ENCODE data around the gene MAGI2. TPM values are rescaled to one million over a fixed set of nuclear protein-coding genes. Genes with fewer than 3 reads are reported as not detected.

Gene MAGI2
- total RNA-seq, 1 experiment from 2014 or later = 14.3 TPM

DNA sequence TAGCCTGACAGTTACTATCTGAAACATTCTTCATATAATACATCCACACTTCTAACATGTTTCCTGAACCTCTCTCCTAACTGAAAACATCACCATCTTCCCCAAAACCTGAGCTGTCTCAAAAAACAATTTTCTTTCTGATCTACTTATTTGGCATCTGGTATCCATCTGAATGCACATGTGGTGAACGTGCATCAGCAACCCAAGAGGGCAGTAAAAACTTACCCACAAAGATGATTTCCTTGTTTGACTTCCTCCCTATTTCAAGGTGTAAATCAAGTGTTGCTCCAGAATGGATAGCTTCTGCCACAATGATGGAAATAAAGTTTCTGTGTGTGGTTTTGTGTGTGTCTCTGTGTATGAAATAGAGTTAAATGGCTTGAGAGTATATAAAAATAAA is 500.4 kb downstream of the MAGI2 start:
- no peak overlapping the region for H3K4me2 ChIP-seq (ENCODE audit: insufficient read depth, insufficient read length, low read length)
- no peak overlapping the region for H3T11ph ChIP-seq (ENCODE audit: low read length)
- TF ChIP-seq, protein P1, sequence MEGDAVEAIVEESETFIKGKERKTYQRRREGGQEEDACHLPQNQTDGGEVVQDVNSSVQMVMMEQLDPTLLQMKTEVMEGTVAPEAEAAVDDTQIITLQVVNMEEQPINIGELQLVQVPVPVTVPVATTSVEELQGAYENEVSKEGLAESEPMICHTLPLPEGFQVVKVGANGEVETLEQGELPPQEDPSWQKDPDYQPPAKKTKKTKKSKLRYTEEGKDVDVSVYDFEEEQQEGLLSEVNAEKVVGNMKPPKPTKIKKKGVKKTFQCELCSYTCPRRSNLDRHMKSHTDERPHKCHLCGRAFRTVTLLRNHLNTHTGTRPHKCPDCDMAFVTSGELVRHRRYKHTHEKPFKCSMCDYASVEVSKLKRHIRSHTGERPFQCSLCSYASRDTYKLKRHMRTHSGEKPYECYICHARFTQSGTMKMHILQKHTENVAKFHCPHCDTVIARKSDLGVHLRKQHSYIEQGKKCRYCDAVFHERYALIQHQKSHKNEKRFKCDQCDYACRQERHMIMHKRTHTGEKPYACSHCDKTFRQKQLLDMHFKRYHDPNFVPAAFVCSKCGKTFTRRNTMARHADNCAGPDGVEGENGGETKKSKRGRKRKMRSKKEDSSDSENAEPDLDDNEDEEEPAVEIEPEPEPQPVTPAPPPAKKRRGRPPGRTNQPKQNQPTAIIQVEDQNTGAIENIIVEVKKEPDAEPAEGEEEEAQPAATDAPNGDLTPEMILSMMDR (conservative IDR thresholded peaks at IDR 0.05) = no peak
- H3K27me3 ChIP-seq (ENCODE audit: insufficient read depth, low read length) = no peaks in the 10 kb centered on the region
- no peak overlapping the region for H4K91ac ChIP-seq (ENCODE audit: insufficient read length, low read depth, low read length)
- no peak overlapping the region for H3K18ac ChIP-seq (ENCODE audit: insufficient read length, low read depth, low read length)
- H3K23me2 ChIP-seq (ENCODE audit: insufficient read length, low read depth, low read length, poor library complexity, severe bottlenecking) = no peaks in the 10 kb centered on the region
- no peak overlapping the region for H2BK12ac ChIP-seq (ENCODE audit: insufficient read length, low read depth, low read length)
- H2BK120ac ChIP-seq (ENCODE audit: low read depth, low read length, poor library complexity, severe bottlenecking) = no peak overlapping the region
- no peak overlapping the region for H3K14ac ChIP-seq (ENCODE audit: insufficient read depth, low read length)
- no peak overlapping the region for H2AK5ac ChIP-seq (ENCODE audit: insufficient read length, low read length)
- Mint-ChIP-seq H3K9me3 (peaks cover 0 to 2% of the 10 kb centered on the region in 2 experiments; a peak in 2 of 5 replicates), H3K27me3 (ENCODE audit: low read depth) (no peaks in the 10 kb centered on the region), H3K36me3 (ENCODE audit: insufficient read depth in 1 of 3, low read depth in 3 of 3) (no peaks in the 10 kb centered on the region), H3K27ac (no peak overlapping the region), H3K4me3 (no peak overlapping the region), H3K4me1 (peaks cover 5% of the 10 kb centered on the region in 2 experiments)
- no peak overlapping the region for H2BK15ac ChIP-seq (ENCODE audit: low read depth, low read length)
- H3K4me1 ChIP-seq (ENCODE audit: insufficient read depth, low read length) = no peaks in the 10 kb centered on the region
- no peaks in the 10 kb centered on the region for H3K79me1 ChIP-seq (ENCODE audit: insufficient read depth, low read depth, low read length, poor library complexity, severe bottlenecking)
- no peak overlapping the region for H2BK20ac ChIP-seq (ENCODE audit: low read depth, low read length, poor library complexity, severe bottlenecking)
- no peak overlapping the region for H4K5ac ChIP-seq (ENCODE audit: insufficient read length, low read depth, low read length)
- no peak overlapping the region for H3K56ac ChIP-seq (ENCODE audit: insufficient read length, low read depth, low read length)
- H3K9me3 ChIP-seq (ENCODE audit: control insufficient read depth, low read depth, low read length) = no peaks in the 10 kb centered on the region
- no peak overlapping the region for H4K8ac ChIP-seq (replicated peaks; ENCODE audit: insufficient read length, low read depth, low read length)
- H3K4ac ChIP-seq (ENCODE audit: low read depth, low read length) = no peak overlapping the region
- WGBS (ENCODE audit: extremely low coverage, insufficient read length, low lambda C conversion rate) = no CpG with 5 or more reads among the region's 1 CpG
- H2BK5ac ChIP-seq (ENCODE audit: insufficient read length, low read length) = no peak overlapping the region
- no peaks in the 10 kb centered on the region for H3K79me2 ChIP-seq (ENCODE audit: insufficient read depth, low read length)
- no peak overlapping the region for H2AFZ ChIP-seq (ENCODE audit: low read length)
- no peak overlapping the region for H3K9ac ChIP-seq (ENCODE audit: extremely low read depth, insufficient read length, low read length)
- no peak overlapping the region for H3K23ac ChIP-seq (ENCODE audit: insufficient read length, low read depth, low read length)
- DNase-seq = no peak
- no peaks in the 10 kb centered on the region for H4K20me1 ChIP-seq (ENCODE audit: control insufficient read depth, insufficient read depth, insufficient read length)
- no peak overlapping the region for H3K27ac ChIP-seq (ENCODE audit: insufficient read length, low read depth, low read length)
